Activated T-cell treated with anti-CD3 and anti-CD28 coated beads, Interleukin-2, amount 50 U/mL, for 1 hour (primary cell): ENCODE data around the gene TFDP2.
"Not testable (repeated sequence)": the region's sequence is repeated elsewhere in the genome, so short reads cannot be mapped to it uniquely, and the experiment has no call there.

Experiments
- DNase-seq: peaks from one replicate; pipeline ENCODE4 v3.0.0-alpha.2; 2020

TFDP2 gene

GRCh38 chr3:141955175-141955574 is 194.2 kb downstream of the TFDP2 start:
- DNase-seq: no peak

DNA sequence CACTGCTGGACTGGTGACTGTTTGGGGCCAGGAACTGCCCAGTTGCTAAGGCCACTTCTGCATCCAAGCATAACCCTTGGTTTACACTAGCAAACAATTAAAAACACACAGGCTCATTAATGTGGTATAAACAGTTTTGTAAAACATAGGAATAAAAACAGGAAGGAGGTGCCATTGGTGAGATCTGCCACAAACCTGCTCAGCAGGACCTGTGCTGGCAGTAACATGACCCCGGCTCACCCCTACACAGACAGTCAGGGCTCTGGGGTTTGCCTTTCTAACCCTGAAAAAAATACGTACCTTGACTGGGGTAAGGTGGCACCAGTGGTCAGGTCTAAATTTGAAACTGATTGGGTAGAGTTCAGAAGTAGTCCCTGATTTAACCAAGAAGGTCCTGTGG is 196.7 kb downstream of the TFDP2 start:
- DNase-seq: no peak

DNA sequence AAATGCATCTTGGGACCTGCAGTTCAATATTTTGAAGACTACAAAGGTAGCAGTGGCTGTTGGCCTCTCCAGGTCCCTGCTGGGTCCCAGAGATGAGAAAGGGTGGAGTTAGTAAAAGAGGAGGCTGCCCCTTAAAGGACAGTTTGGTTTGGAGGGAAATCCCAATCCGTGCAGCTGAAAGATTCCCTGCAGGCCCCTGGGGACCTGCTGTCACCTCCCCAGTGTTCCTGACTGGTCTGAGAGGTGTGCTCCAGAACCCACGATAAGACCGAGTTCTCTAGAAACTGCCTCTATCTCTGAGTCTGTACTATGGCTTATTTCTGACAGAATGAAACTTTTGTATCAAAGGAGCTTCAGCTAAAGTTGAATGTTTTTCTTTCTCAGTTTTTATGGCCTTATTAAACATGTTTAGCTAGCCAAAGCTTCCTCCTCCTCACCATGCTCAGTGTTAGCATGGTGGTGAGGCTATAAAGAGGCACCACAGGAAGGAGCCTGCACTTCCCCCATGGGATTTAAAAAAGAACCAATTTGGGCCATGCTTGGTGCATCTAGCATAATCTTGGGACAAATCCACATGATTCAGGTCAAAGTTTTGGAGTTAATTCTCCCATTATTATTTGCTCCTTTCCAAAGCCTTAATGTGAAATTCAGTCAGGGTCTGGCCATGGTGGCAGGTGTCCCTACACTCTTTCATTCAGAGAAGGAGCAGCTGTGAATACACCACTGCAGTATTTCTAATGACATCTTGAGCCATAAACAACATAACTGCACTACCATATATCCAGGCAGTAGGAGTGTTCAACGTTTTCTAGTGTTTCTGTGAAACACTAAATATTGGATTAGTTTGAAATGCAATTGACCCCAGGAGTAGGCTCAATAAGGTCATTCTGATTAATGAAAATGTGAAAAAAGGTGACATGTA is 198.5 kb downstream of the TFDP2 start:
- no peak for DNase-seq

DNA sequence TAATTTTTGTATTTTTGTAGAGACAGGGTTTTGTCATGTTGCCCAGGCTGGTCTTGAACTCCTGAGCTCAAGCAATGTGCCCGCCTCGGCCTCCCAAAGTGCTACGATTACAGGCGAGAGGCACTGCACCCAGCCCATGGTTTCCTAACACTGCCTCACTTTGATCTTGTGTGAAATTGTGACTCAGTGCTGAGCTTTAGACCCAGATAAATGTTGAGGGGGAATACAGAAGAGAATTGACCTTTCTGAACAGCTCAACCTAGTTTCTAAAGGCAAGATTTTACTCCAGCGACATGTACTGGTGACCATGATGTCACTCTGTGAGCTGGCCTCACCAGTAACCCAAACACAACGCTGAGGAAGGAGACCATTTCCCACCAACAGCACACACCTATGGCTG is 199.4 kb downstream of the TFDP2 start:
- no peak for DNase-seq

- DNase-seq: no peak
Measured at GRCh38 chr3:141949399-141949798, 199.9 kb downstream of the TFDP2 start.

GRCh38 chr3:141945726-141946485 is 203.4 kb downstream of the TFDP2 start:
- no peak for DNase-seq

DNA sequence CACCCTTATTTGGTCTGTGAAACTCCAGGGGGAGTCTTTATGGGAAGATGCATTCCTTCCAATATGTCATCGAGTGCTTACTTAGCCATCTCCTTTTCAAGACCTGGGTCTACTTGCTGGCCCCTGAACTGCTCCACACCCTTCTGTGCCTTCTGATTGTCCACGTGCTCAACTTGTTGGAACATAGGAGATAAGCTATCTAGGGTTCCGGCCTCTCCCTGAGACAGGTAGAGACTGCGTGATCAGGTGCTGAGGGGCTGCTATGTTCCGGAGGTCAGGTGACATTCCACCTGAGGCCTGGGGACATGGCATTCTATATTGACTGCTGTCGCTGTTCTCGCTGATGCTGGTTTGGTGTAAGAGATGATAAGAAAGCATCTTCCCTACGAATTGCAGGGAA is 207.3 kb downstream of the TFDP2 start:
- DNase-seq: no peak

GRCh38 chr3:141941093-141941492 is 208.3 kb downstream of the TFDP2 start:
- no peak for DNase-seq

DNA sequence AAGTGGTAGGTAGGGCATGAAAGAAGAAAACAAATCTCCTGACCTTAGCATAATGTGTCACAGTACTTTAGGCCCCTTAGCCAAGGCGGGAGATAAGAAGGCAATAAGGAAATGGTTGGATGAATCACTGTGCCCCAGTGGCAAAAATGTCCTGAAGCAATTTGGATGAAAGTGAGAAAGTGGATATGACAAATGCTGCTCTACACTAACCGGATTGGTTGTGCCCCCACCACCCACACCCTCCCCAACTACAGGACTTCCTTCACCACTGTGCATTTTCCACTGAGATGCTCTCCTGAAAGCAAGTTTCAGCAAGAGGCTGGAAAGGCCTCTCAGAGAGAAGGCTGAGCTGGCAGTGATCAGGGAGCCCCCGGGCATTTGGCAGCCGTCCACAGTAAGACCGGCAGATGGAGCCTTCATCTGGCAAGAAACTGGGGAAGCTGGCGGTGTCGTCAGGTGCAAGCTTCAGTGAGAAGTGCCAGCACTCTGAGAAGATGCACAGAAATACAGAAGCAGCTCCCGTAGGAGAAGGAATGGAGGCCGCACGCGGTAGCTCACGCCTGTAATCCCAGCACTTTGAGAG is 209.1 kb downstream of the TFDP2 start:
- DNase-seq: no peak

GRCh38 chr3:141939759-141940158 is 209.6 kb downstream of the TFDP2 start:
- DNase-seq: no peak

DNA sequence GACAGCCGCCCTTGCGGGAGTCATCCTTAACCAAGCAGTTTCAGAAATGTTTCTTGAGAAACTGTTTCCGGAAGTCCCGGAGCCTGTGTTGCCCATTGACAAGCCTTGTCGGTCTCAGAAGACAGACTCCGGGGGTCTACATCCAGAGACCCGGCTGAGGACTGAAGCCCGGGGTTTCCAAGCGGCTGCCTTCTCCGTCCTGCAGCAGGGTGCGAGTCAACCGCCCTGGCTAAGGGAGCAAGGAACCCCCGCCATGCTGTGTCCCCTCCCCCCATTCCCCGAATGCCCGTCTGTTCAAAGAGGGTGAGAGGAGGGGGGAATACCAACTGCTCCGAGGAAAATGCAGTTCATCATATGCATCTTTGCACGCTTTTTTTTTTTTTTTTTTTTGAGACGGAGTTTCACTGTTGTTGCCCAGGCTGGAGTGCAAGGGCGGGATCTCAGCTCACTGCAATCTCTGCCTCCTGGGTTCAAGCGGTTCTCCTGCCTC is 211.3 kb downstream of the TFDP2 start:
- DNase-seq: no peak

DNA sequence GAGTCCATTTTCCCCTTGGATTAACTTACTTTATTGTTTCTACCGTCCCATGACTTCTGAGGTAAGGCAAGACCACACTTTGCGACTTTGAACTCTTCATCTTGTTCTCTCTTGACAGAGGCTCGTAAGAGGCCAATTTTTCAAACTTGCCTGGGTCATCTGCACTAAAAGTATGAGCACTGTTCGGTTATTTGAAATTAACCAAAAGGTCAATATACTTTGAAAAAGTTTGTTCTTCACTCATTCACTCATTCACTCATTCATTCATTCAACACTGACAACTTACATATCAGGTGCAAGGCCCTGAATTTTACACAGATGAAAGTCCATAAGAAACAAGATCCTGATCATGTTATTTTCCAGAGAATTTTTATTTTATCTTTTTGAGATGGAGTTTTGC is 215.0 kb downstream of the TFDP2 start:
- no peak for DNase-seq

DNA sequence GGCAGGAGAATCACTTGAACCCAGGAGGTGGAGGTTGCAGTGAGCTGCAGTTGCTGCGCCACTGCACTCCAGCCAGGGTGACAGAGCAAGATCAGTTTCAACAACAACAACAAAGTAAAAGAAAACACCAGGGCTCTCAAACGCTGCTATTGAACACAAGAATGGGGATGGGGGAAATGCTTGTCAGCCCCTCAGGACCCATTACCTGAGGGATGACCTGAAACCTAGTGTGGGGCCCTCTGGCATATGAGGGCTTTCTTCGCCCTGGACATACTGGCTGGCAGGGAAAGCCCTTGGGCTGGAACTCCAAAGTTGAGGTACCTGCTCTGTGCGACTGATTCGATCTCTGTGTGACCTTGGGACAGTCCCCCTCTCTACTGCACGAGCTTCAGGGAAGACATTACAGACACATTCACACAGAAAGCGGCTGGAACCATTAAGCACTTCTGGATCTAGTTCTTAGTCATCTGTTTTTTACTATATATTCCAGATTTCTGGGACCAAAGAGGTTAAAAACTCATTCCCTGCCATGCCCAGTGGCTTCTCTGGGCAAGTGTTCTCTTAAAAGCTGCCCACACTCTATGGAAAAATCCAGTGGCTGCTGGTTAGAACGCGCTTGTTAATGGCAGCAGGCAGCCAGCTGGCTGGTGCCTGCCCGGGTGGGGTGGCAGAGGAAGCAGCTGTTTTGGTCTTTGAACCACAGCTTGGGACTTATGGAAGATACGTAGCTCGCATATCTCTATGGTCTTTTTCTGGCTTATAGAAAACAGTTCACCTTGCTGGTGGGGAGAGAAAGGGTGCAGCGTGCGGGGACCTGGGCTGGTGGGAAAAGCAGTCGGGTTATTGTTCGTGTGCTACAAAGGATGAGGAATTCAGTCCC is 215.7 kb downstream of the TFDP2 start:
- DNase-seq: no peak

DNA sequence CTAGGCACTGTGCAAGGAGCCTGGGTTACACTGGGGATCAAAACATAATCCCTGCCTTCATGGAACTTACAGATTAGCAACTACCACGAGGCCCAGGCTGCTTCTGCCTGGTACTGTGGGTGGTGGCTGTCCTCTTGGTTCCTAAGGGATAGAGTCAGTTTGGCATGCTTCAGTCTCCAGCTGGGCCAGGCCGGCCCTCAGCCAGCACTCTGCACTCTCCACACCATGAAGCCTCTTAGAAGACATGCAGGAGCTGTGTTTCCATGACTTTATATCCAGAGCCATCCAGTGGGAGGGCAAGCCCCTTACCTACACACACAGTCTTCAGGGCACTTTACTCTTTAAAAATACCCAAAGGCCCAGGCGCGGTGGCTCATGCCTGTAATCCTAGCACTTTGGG is 218.5 kb downstream of the TFDP2 start:
- no peak for DNase-seq

DNA sequence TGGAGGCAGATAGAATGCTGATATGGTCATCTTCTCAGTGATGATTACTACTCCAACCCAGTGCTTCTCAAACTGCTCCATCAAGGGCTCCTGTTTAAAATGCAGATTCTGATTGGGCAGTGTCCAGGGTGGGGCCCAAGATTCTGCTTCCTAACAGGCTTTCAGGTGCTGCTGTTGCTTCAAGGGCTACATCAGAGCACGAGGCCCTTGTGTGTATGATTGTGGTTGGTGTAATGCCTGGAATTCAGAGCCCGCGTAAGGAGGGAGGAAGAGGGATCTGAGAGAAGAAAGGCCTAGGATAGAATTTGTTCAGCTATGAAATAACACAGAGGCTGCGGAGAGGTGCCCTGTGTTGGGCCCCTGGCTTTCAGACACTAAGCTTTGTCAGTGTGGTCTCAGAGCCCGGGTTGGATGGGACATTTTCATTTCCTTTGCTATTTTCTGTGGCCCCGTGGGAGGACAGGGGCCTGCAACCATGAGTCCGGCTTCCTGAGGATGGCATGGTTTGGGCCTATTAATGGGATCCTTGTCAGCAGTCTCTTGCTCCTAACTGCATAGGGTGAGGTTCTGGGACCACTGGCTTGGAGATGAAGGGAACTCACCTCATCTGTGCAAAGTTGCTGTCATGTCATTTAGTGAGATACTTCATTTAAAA is 219.9 kb downstream of the TFDP2 start:
- DNase-seq: no peak

GRCh38 chr3:141928631-141929270 is 220.6 kb downstream of the TFDP2 start:
- no peak for DNase-seq

DNA sequence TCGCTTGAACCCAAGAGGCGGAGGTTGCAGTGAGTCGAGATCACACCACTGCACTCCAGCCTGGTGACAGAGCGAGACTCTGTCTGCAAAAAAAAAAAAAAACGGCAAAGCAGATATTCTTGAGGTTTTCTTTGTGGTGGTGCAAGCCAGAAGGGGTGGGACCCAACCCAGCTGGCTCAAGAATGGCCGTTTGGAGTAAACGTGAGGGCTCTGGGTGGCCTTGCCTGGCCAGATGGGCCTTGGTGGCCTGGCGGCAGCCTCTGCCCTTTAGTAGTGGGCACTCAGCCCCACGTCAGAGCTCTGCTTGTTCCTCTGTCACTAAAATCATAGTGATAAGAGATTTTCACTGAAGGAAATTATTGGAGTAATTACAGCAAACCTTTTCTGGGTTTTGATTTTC is 222.4 kb downstream of the TFDP2 start:
- DNase-seq: no peak

DNA sequence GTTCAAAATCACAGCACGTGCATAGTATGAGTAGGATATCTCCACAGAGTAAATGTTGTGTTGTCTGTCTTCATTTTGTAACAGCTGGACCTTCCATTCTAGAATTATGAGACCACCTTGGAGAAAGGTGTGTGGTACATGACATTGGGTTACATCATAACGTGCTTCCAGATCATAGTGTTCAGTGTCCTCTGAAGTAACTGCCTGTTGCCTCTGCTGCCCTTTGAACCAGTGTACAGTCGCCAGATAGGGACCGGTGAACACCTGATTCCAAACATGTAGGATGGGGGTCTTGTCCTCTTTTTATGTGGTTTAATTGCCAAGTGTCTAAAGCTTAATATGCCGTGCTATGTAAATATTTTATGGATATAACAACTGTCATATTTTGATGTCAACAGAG is 223.7 kb downstream of the TFDP2 start:
- not testable (repeated sequence) for DNase-seq

GRCh38 chr3:141921316-141921715 is 228.0 kb downstream of the TFDP2 start:
- DNase-seq: no peak

DNA sequence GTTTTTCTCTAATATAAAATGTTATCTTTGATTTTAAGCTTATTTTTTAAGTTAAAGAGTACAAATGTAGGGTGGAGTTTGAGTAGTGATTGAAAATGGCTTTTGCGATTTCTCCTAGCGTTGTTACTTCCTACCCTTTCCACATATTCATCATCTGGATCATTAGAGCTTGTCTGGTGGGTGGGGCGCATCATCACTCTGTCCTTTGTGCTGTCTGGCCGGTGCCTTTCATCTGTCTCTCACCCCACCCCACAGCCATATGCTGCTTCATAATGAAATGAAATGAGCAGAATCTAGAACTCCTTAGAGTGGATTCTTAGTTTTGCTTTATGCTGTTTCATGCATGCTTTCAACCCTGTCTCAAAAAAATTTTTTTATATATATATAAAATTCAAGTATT is 228.6 kb downstream of the TFDP2 start:
- DNase-seq: no peak

GRCh38 chr3:141915766-141916165 is 233.6 kb downstream of the TFDP2 start:
- DNase-seq: no peak

DNA sequence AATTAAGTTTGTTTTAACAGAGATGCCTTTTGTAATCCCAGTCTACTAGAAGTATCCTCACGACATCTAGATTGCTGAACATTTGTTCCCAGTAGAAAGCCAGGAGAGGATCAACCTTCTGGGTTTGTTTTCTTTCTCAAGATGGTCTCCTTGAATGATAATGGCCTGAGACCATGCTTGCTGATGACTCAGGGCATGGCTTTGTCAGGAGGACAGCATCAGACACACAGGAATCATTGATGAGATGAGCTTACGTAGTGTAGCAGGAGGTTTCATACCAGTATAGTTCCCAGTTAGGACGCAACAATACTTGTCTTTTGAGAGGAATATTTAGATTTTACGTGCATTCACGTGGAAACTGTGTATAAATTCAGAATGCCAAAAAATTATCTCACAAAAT is 234.3 kb downstream of the TFDP2 start:
- no peak for DNase-seq
